ENCODE measurements around the gene SCN3B.

DNA sequence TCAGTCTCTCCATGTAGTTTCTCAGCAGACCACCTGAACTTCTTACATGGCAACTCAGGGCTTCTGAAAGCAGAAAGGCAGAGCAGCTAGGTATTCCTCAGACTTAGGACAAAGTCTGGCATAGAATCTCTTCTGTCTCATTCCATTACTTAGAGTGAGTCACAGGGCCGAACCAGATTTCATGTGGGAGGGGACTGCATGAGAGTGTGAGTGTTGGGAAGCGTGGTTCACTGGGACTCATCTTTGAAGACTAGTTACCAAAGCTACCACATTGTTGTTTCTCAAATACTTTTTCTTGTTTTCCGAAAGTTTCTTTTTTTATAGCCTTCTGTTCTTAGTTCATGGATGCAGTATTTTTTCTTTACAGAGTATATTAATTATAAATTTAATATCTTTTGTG is 36.1 kb upstream of the SCN3B start:
- TF ChIP-seq, protein P1, sequence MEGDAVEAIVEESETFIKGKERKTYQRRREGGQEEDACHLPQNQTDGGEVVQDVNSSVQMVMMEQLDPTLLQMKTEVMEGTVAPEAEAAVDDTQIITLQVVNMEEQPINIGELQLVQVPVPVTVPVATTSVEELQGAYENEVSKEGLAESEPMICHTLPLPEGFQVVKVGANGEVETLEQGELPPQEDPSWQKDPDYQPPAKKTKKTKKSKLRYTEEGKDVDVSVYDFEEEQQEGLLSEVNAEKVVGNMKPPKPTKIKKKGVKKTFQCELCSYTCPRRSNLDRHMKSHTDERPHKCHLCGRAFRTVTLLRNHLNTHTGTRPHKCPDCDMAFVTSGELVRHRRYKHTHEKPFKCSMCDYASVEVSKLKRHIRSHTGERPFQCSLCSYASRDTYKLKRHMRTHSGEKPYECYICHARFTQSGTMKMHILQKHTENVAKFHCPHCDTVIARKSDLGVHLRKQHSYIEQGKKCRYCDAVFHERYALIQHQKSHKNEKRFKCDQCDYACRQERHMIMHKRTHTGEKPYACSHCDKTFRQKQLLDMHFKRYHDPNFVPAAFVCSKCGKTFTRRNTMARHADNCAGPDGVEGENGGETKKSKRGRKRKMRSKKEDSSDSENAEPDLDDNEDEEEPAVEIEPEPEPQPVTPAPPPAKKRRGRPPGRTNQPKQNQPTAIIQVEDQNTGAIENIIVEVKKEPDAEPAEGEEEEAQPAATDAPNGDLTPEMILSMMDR (conservative IDR thresholded peaks at IDR 0.05; ENCODE audit: low read depth, low read length), result no peak
- TF ChIP-seq EZH2 (IDR thresholded peaks at IDR 0.05; ENCODE audit: low read length, unreplicated experiment), result no peak
- no peak for TF ChIP-seq EZH2phosphoT487 (IDR thresholded peaks at IDR 0.05; ENCODE audit: borderline replicate concordance, low read length)
